HEK293 (cell line): ENCODE measurements around the gene TIGAR.

Experiments
- CTCF ChIP-seq: fragments of 450-650 bp; formaldehyde crosslinking; IDR thresholded peaks from 2 replicates; pipeline ENCODE4 v1.5.1; 2016; ENCODE audit warnings: missing biosample characterization, missing genetic modification characterization
- FEZF1 ChIP-seq: fragments of 450-650 bp; formaldehyde crosslinking; IDR thresholded peaks from 2 replicates; pipeline ENCODE4 v1.5.1; 2016; ENCODE audit warnings: missing biosample characterization, missing genetic modification characterization
- PATZ1 ChIP-seq: fragments of 450-650 bp; formaldehyde crosslinking; IDR thresholded peaks from 2 replicates; pipeline ENCODE4 v1.5.1; 2016; ENCODE audit warnings: missing biosample characterization, missing genetic modification characterization
- REST ChIP-seq: fragments of 450-650 bp; formaldehyde crosslinking; IDR thresholded peaks from 2 replicates; pipeline ENCODE4 v1.5.1; 2016; ENCODE audit warnings: missing biosample characterization, missing genetic modification characterization
- ZBTB20 ChIP-seq: fragments of 450-650 bp; formaldehyde crosslinking; IDR thresholded peaks from 2 replicates; pipeline ENCODE4 v1.5.1; 2016; ENCODE audit warnings: missing biosample characterization, missing genetic modification characterization
- ZNF169 ChIP-seq: fragments of 450-650 bp; formaldehyde crosslinking; IDR thresholded peaks from 2 replicates; pipeline ENCODE4 v1.5.1; 2016; ENCODE audit warnings: missing biosample characterization, missing genetic modification characterization
- ZNF274 ChIP-seq, 2 experiments: fragments of 200-500 bp in 1 of 2; fragments of 450-650 bp in 1 of 2; sonication (Bioruptor generic) in 1 of 2; formaldehyde crosslinking in 1 of 2; IDR thresholded peaks; 2 replicates each; pipeline versions ENCODE4 v1.5.1 to v1.6.1; 2014 to 2016; ENCODE audit warnings: borderline replicate concordance in 1 of 2, inconsistent platforms in 1 of 2, low read length in 1 of 2, missing biosample characterization in 1 of 2, missing genetic modification characterization in 1 of 2
- ZNF423 ChIP-seq: fragments of 450-650 bp; formaldehyde crosslinking; IDR thresholded peaks from 2 replicates; pipeline ENCODE4 v1.5.1; 2016; ENCODE audit warnings: missing biosample characterization, missing genetic modification characterization
- ZNF473 ChIP-seq: fragments of 450-650 bp; formaldehyde crosslinking; IDR thresholded peaks from 2 replicates; pipeline ENCODE4 v1.5.1; 2017; ENCODE audit warnings: missing biosample characterization, missing genetic modification characterization
- ZNF549 ChIP-seq: fragments of 450-650 bp; IDR thresholded peaks from 2 replicates; pipeline ENCODE4 v1.5.1; 2018; ENCODE audit warnings: missing biosample characterization, missing genetic modification characterization, mild to moderate bottlenecking, inconsistent platforms, moderate library complexity

- TF ChIP-seq ZNF473 (tag by site-specific recombination) = no peak
- TF ChIP-seq FEZF1 (tag by site-specific recombination) = no peak
- TF ChIP-seq PATZ1 = peak; percentile 97
- peak; percentile 87 for TF ChIP-seq CTCF (tag by site-specific recombination)
- TF ChIP-seq ZNF169 (tag by site-specific recombination) = no peak
- no peak for TF ChIP-seq REST (tag by site-specific recombination)
- TF ChIP-seq ZNF423 (tag by site-specific recombination) = no peak
- no peak for TF ChIP-seq ZNF274 (IDR thresholded peaks at IDR 0.05; ENCODE audit: low read length)
- TF ChIP-seq ZNF274 (tag by site-specific recombination; IDR thresholded peaks at IDR 0.05; ENCODE audit: borderline replicate concordance) = no peak
- TF ChIP-seq ZNF549 (tag by site-specific recombination) = no peak
- no peak for TF ChIP-seq ZBTB20
Measured at GRCh38 chr12:4276524-4277204, 44.3 kb upstream of the TIGAR start.
